HG03045 (cell line): ENCODE data around the gene KRTAP5-6.
"Not testable (repeated sequence)": the region's sequence is repeated elsewhere in the genome, so short reads cannot be mapped to it uniquely, and the experiment has no call there.

Source experiments
- ATAC-seq: cut with Tn5 transposase; IDR thresholded peaks from one replicate; pipeline ENCODE4 v1.9.1; 2021; ENCODE audit warnings: mild to moderate bottlenecking, moderate library complexity; ENCODE audit not compliant: unreplicated experiment

The KRTAP5-6 gene

DNA sequence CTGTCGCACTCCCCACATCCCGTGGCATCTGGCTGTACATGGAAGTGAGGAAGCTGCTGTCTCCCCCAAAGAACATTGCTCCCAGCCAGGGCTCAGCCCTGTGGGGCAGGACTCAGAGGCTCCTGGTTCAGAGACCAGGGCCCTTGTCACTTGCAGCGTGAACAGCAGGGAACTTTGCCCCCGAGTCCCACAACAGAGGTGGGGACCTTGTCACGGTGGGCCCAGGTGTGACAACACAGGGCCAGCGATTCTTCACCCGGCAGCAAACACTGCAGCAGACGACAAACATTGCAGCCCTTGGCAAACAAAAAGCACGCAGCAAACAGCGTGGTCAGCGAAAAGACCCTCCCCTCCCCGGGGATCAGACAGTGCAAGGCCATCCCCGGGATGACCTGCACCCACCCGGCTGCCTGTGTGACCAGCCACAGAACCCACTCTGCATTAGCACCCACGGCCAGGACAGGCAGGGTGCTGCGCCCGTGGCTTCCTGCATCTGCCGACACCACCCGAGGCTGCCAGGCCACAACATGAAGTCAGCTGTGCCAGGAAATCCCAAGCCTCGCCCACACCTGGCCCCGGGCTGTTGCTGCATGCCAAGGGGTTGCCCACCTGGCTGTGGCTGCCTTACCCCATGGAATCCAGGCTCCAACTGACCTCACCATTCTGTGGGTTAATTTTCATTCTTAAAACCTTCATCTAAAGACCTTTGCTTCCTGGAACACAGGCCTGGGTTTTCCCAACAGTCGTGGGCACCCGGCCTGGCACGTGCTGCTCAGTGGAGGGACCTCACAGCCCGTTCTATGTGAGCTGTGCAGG, 35.3 kb upstream of the KRTAP5-6 start:
- ATAC-seq: not testable (repeated sequence)

DNA sequence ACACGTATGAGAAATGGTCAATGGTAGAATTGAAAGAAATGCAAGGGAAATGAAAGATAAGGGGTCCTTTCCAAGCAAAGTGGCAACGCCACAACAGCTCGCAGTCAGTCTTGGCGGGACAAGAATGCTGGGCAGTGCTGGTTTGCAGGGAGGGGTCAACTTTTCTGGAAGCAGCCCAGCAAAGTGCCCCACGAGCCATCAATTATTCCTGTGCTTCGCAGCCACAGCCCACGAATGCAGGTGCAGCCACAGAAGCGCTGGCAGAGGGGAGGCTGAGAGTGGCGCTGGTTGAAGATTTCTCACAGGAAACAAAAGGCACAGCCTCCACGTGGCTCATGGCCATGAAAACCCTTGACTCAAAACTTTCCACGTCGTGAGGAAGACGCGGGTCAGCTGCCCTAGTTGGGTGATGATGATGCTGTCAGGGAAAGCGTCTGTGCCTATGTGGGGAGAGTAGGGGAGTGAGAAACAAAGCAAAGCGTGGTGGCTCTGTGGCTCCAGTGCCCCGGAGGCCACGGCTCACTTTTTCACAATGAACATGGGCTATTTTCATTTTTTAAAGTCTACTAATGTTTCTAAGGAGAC, 34.2 kb upstream of the KRTAP5-6 start:
- not testable (repeated sequence) for ATAC-seq

DNA sequence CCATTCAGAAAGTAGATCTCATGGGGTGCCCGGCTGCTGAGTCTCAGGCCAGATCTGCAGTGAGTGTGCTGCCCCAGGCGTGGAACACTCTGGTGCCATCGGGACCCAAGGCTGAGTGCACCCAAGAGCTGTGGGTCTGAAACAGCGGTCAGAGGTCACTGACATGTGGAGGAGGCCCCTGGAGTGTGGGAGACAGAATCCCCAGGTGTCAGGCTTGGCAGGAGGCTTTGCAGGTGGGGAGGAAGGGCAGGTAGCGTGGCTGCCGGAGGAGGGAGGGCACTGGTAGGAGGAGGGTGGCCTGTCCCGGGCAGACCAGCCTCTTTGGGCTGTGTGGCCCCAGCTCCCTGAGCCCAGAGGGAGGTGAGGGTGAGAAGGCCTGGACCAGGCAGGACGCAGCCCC, 31.7 kb upstream of the KRTAP5-6 start:
- no peak for ATAC-seq

DNA sequence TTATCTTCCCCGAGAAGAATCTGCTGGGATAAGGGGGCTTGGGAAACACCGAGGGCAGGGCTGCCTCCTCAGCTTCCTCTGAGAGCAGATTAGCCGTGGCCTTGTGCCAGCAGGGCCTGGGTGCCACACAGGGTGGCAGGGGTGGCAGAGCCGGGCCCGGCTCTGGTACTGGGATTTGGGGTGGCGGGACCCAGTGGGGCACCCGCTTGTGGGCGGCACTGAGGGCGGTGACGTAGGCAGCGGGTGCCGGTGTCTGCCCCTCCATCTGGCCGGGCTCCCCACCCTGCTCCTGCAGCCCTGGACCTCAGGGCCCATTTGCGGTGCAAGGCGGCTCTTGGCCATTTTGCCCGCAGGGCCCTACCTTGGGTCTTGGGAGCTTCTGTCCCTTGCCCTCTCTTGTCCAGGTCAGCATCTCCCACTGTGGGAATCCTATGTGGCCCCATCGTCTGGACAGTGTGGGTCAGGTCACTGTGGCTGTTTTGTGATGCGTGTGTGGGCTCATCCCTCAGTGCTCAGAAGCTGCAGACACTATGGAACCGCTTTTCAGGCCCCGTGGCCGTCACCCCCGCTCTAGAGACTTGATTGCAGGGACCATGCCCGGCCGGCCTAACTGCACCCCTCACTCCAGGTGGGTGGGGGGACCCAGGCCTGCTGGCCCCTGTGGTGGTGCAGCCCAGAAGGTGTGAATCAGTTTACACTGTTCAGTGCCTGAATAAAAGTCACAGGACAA, 29.7 kb upstream of the KRTAP5-6 start:
- no peak for ATAC-seq

DNA sequence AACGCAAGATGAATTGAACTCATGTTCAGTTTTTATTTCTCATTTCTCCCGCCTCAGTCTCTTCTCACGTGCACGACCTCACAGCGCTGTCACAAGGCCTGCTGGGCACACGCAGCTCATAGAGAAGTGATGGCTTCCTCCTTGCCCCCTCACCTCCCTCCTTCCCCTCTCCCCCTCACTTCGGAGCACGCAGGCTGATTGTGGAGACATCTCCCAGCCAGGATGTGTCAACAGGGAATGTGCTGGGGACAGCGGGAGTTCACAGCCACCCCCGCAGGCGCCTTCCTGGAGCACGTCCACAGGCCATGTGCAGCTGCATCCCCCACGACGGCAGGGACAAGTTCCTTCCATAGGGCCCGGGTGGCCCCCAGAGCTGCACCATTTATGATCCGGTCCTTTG, 29.1 kb upstream of the KRTAP5-6 start:
- ATAC-seq: no peak

DNA sequence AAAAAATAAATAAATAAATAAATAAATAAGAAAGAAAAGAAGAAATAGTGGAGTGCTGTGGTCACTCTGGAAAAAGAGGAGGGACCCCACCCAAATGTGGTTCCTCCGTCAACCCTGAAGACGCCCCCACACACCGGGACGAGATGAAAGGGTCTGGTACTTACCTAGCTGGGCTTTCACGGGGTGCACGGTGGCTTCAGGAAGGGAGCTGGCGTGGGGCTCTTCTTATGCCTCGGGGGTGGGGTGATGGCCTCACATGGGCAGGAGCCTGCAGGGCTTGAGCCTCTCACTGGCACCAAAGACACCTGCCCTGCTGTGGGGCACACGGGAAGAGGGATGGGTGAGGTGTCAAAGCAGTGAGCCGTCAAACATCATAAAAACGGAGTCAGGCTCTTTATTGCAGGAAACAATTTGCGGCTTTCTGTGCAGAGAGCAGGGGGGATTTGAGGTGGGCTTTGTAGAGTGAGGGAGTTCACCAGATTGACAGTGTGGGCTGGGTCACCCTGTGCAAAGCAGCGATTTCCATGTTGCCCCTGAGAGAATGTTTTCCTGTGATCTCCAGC, 28.0 kb upstream of the KRTAP5-6 start:
- no peak for ATAC-seq

DNA sequence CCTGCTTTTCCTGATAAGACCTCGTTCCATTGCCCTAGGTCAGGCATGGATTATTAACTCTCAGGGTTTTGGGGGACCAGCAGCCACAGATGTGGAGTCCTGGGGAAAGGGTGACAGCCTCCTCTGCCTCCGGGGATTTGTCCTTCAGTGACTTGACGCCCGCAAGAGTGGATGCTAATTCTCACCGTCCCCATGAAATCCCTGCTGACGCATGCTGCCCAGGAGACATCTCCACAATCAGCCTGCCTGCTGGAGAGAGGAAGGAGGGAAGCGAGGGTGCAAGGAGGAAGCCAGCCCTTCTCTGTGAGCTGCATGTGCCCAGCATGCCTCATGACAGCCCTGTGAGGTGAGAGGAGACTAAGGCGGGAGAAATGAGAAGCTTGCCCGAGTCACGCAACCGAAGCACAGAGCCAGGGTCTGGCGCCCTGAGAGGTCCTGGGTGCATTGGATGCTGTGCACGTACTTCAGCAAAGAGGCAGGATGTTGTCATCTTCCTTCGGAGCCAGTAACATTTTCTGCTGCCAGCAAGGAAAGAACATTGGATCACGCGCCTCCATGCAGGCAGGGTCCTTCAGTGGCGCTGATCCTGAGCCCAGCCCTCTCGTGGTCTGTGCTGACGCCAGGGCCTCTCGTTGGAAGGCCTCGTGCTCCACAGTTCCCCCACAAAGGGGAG, 27.3 kb upstream of the KRTAP5-6 start:
- ATAC-seq: no peak

DNA sequence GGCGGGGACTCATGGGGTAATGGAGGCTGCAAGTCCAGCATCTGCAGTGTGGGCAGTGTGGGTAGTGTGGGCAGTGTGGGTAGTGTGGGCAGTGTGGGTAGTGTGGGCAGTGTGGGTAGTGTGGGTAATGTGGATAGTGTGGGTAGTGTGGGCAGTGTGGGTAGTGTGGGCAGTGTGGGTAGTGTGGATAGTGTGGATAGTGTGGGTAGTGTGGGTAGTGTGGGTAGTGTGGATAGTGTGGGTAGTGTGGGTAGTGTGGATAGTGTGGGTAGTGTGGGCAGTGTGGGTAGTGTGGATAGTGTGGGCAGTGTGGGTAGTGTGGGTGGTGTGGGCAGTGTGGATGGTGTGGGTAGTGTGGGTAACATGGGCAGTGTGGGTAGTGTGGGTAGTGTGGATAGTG, 26.5 kb upstream of the KRTAP5-6 start:
- ATAC-seq: not testable (repeated sequence)

DNA sequence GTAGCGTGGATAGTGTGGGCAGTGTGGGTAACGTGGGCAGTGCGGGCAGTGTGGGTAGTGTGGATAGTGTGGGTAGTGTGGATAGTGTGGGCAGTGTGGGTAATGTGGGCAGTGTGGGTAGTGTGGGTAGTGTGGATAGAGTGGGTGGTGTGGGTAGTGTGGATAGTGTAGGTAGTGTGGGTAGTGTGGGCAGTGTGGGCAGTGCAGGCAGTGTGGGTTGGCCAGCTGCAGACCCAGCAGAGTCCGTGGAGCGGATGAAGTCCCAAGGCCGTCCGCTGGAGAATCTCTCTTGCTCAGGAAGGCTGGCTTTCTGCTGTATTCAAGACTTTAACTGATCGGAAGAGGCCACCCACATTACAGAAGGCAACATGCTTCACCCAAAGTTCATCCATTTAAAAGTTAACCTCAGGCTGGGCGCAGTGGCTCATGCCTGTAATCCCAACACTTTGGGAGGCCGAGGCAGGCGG, 26.1 kb upstream of the KRTAP5-6 start:
- no peak for ATAC-seq

DNA sequence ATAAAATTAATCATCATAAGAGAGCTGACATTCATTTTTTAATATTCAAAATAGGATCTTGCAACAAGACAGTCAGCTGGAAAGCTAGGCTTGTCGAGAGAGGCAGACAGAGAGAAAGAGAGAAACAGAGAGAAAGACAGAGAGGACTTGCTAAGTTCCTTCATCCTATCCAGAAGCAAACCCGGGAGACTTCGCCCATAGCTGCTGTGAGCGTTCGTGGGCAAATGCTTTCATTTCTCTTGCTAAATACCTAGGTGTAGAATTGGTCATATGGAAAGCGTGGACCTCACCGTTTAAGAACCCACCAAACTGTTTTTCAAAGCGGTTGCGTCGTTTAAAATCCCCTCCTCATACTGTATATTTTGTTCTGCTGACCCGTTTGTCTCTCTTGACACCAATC, 25.3 kb upstream of the KRTAP5-6 start:
- ATAC-seq: no peak

DNA sequence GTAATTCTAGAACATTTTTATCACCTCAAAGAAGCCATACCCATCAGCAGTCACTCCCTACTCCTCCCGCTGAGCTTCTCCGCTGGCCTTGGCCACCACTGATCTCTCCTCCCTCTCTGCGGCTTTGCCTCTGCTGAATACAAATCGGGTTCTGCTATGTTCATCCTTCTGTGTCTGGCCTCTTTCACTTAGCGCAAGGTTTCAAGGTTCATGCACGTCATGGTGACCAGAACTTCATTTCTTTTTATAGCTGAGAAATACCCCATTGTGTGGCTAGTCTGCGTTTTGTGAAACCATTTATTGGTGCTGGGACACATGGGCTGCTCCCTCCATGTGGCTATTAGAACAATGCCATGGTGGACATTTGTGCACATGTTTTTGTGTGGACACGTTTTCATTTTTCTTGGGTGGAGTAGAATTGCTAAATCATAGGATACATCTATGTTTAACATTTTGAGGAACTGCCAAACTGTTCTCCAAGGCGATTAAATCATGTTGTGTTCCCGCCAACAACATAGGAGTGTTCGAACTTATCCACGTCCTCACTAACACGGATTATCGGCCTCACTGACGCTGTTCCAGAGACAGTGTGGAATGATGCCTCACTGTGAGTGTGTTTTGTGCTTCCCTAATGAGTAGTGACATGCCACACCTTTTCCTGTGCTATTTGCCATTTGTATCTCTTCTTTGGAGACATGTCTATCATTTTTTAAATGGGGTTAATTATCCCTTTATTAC, 24.2 kb upstream of the KRTAP5-6 start:
- no peak for ATAC-seq

DNA sequence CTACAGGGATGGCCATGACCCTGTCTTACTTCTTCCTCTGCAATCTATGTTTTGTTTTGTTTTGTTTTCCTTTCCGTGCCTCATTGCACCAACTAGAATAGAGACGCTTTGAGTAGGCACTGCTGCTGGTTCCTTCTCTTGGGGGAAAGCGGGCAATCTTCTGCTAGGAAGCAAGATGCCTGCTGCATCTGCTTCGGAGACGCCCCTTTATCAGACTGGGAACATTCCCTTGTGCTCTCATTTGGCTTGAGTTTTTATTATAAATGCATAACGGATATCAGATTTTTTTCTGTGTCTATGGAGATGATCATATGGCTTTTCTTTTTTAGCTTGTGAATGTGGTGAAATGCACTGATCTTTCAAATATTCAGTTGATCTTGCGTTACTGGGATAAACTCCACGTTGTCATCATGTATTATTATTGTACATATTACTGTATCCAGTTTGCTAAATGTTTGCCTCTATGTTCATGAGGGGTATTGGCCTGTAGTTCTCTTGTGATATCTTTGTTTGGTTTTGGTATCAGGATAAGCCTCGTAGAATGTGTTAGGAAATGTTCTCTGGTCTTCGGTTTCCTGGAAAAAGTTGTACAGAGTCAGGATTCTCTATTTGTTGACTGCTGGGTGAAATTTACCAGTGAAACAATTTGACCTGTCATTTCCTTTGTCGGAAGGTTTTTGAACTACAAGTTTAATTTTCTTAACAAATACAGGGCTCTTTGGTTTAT, 23.4 kb upstream of the KRTAP5-6 start:
- ATAC-seq: no peak

DNA sequence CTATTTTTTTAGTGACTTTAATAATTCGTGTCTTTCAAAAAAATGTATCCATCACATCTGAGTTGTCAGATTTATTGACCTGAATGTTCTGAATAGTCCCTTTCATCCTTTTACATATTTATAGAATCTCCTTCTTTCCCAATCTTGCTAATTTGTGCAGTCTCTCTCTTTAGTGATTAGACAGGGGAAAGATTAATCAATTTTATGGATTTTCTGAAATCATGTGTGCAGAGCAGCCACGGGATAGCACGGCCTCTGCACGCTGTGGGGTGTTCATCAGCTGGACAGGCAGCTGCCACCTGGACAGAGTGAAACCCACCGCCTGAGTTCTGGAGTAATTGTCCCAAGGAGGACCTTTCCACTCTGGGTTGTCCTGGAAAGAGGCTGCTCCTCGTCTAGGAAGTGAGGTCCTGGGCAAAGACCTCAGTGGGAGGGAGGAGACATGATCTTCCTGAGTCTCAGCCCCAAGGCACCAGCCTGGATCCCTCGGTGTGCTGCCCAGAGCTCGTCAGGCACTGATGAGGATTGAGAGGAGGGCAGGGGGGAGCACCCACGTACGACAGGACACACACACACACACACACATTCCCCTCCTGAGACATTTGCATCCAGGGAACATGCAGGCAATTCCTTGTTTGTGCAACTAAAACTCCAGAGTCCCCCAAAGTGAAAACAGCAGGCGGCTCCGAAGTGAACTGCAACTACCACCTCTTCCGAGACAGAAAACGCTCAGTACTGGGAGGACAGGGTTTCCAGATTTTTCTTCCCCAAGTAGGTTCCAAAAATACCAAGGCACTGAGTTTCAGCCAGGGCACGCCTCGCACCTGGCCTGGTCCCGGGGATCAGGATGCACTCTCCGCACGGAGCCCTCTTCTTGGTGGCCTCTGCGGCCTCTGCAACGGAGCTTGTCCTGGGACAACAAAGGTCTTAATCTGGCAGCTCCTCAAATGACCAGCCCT, 22.5 kb upstream of the KRTAP5-6 start:
- ATAC-seq: no peak

DNA sequence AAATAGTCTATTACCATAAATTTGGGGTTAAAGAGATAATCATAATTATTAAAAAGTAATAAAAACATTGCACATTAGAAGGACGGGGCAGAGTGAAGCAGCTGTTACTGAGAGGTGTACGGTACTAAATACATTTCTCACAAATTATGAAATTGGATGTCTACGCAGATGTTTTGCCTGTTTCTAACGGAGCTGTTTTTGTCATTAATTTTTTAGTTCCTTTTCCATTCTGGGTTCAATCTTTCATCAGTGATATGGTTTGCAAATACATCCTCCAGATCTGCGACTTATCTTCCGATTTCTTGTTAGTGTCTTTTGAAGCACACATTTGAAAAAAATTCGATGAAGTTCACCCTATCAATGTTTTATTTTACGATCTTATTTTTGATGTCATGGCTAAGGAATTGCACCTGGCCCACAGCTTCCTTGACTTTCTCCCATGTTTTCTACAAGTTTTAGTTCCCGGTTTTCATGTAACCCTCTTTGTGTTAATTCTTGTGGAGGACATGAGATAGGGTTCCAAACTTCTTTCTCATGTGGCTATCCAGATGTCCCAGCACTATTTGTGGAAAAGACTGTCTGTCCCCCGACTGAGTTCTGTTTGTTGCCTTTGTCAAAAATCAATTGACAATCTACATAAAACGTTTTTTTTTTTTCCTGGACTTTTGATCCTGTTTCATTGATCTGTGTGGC, 21.3 kb upstream of the KRTAP5-6 start:
- no peak for ATAC-seq

DNA sequence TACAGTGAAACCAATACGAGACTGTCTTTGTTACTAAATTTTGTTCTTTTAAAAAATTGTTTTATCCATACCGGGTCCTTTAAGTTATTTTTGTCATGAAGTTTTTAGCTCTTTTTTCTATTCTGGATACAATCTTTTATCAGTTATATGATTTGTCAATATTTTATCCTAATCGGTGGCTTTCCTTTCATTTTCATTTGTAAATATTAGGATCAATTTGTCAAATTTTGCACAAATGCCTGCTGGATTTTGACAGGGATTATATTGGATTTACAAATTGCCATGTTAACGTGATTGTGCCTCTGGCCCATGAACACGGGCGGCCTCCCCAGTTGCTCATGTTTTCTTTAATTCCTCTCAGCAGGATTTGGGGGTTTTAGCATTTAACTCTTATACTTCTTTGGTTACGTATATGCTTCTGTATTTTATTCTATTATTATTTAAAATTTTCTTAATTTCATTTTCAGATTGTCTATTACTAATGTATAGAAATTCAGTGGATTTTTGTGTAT, 20.7 kb upstream of the KRTAP5-6 start:
- ATAC-seq: no peak

DNA sequence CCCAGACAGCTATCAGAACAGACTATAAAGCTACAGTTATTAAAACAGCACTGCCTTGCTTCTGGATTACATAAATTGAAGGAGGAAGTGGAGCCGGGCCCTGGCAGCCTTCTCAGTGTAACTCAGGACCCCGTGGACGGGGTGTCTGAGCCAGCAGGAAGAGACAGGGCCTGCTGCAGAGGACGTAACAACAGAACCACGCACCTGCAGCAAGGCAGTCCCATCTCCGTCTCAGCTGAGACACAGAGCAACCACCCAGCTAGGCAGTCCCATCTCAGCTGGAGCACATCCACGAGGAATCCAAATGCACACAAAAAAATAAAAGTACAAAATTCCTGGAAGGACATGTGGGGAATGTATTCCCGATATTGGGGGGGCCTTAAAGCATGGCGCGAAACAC, 17.1 kb upstream of the KRTAP5-6 start:
- no peak for ATAC-seq

DNA sequence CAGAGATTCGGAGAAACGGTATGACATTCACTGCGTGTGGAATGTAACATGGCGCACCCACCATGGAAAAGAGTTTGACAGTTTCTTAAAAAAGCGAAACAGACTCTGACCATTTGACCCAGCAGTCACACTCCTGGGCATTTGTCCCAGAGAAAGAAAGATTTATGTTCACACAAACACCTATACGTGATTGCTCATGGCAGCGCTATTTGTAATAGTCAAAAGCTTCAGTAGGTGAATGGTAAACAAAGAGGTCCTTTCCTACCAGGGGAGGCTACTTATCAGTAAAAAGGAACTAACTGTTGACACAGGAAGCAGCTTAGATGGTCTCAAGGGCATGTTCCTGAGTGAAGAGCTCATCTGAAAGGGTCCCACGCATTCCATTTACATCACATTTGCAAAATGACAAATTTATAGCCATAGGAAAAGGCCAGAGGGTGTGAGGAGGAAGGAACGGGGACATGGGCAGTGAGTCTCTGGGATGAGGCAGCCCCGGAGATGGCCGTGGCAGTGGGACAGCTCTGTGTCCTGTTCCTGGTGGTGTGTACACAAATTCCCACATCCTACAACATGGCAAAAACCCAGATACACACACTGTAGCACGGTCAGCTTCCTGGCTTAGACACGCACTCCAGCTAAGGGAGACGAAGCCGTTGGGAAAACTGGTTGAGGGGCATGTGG, 14.6 kb upstream of the KRTAP5-6 start:
- no peak for ATAC-seq
